Pancreas (tissue), 10 donors: Measurements from ENCODE around the gene NBEAL1. TPM values are rescaled to one million over a fixed set of nuclear protein-coding genes. Genes with fewer than 3 reads are reported as not detected.
A peak's percentile ranks its signal among the peaks of the same experiment; 100 is the strongest.
"Not testable (repeated sequence)": the region's sequence is repeated elsewhere in the genome, so short reads cannot be mapped to it uniquely, and the experiment has no call there.

Source experiments
- ATAC-seq, 4 donors: fragments of 200-7000 bp; cut with Tn5 transposase; one replicate each; pipeline versions ENCODE4 v1.8.0 to v1.9.1; 2020; ENCODE audit warnings: mild to moderate bottlenecking in 4 of 4, moderate library complexity in 4 of 4
- DNase-seq, 6 donors: peaks; one replicate each; pipeline ENCODE4 v3.0.0-alpha.2; 2020
- FAIRE-seq: peaks from 2 replicates; lab custom pipeline; 2012; peaks lifted over from hg19 to GRCh38; lab: Jason Lieb, UNC
- H3K27ac ChIP-seq, 4 donors: fragments of 200-600 bp; sonication (generic); 1 replicate in 3 of 4; 2 replicates in 1 of 4; pipeline versions ENCODE4 v1.5.0 to v1.8.0; 2020
- H3K27me3 ChIP-seq, 4 donors: fragments of 200-600 bp; one replicate each; pipeline ENCODE4 v1.8.0; 2021
- H3K36me3 ChIP-seq, 3 donors: fragments of 200-600 bp; sonication (generic) in 1 of 3; one replicate each; pipeline versions ENCODE4 v1.5.0 to v1.8.0; 2020 to 2021
- H3K4me1 ChIP-seq, 3 donors: fragments of 200-600 bp; one replicate each; pipeline ENCODE4 v1.8.0; 2021
- H3K4me3 ChIP-seq, 4 donors: fragments of 200-600 bp; sonication (generic) in 2 of 4; one replicate each; pipeline versions ENCODE4 v1.5.0 to v1.8.0; 2020 to 2021
- H3K9me3 ChIP-seq, 4 donors: fragments of 200-600 bp; one replicate each; pipeline ENCODE4 v1.8.0; 2021
- CTCF ChIP-seq, 4 donors: fragments of 200-600 bp; sonication (generic) in 3 of 4; IDR thresholded peaks; one replicate each; pipeline versions ENCODE4 v1.5.0 to v1.8.0; 2021; ENCODE audit warnings: antibody characterized with exemption in 4 of 4
- WGBS, 2 donors: extraction: QIAGEN DNeasy Blood & Tissue Kit; methylation state at CpG; one replicate each; pipeline ENCODE4 v1.1.7; 2013; 5-methylcytosine and 5-hydroxymethylcytosine counted together
- intact Hi-C, 3 donors: fragments of 100-400 bp; cut with DNase I; formaldehyde crosslinking; loops; one replicate each; pipeline versions ENCODE4 v1.11.1 to v1.14.2; 2022
- polyA plus RNA-seq, 2 donors: library from polyadenylated mRNA; stranded (reverse); fragments of 200-250 nt; gene quantifications; one replicate each; pipeline ENCODE4 v1.2.3, GENCODE V29; 2013
- total RNA-seq, 6 donors: library from RNA; stranded (reverse); fragmentation: NEBNext Ultra II Directional in 4 of 6; extraction: Animal tissue kit (Norgen Biotek cat#: 25700) in 4 of 6; gene quantifications; one replicate each; pipeline versions ENCODE4 v1.2.1 to v1.2.4, GENCODE V29; 2021 to 2023
- donor health status: healthy with polysubstance abuse.
- donor health status: DM: no; HTN: no; CAD: no; lungs with moderate emphysema.
- donor health status: DM: no; HTN: no; CAD: no.
- donor health status: control.
- donor health status: control.
- donor health status: Bipolar disorder and iron deficiency.
- donor health status: DM: yes; HTN: yes; CAD: no.
- donor health status: DM: no; HTN: no; CAD: no.
- donor health status: DM: no; HTN: no; CAD: no.
- donor health status: DM: yes; HTN: yes; CAD: no.

Gene NBEAL1
- total and polyA plus RNA-seq, 8 donors: 4.0 to 27.2 (median 14.5) TPM

- FAIRE-seq (no peak), ATAC-seq (no peak), DNase-seq (no peak)
- Histone ChIP-seq H3K4me1 (no peaks in the 10 kb centered on the region), H3K27ac (no peak overlapping the region), H3K36me3 (peaks cover 0 to 27% (median 12%) of the 10 kb centered on the region in 3 donors), H3K4me3 (no peak overlapping the region), H3K9me3 (no peaks in the 10 kb centered on the region), H3K27me3 (no peaks in the 10 kb centered on the region)
- intact Hi-C loops: no loop called here
- no peak for TF ChIP-seq CTCF (IDR thresholded peaks at IDR 0.05)
These were observed 89.6 kb downstream of the NBEAL1 start for GRCh38 chr2:203104273-203104672.

- no peak for TF ChIP-seq CTCF (IDR thresholded peaks at IDR 0.05)
- FAIRE-seq: no peak
- no peaks in the 10 kb centered on the region for H3K27me3 ChIP-seq
- H3K36me3 ChIP-seq: peaks cover 0 to 30% (median 6%) of the 10 kb centered on the region in 3 donors
- H3K9me3 ChIP-seq: no peaks in the 10 kb centered on the region
- intact Hi-C loops: no loop called here
- H3K4me3 ChIP-seq: no peak overlapping the region
- ATAC-seq: peak in 3 of 4 donors; percentile 76 to 86 (median 82)
- H3K27ac ChIP-seq: peak overlapping the region in 1 of 4 donors; percentile 26
- no peak for DNase-seq
- H3K4me1 ChIP-seq: no peaks in the 10 kb centered on the region
These were observed 91.3 kb downstream of the NBEAL1 start for GRCh38 chr2:203105996-203106395.

- H3K36me3 ChIP-seq: peaks cover 0 to 23% (median 6%) of the 10 kb centered on the region in 3 donors
- ATAC-seq, H3K4me1 ChIP-seq, H3K27ac ChIP-seq, H3K9me3 ChIP-seq, FAIRE-seq, intact Hi-C loops, H3K4me3 ChIP-seq, DNase-seq, H3K27me3 ChIP-seq: not testable (repeated sequence)
- 67 to 74% methylated on average over 3 to 4 of the region's 4 CpGs for WGBS, 2 donors
These were observed 95.8 kb downstream of the NBEAL1 start for GRCh38 chr2:203110496-203110895.

GRCh38 chr2:203112342-203112741 is 97.7 kb downstream of the NBEAL1 start:
- Histone ChIP-seq H3K4me1 (no peaks in the 10 kb centered on the region), H3K27ac (no peak overlapping the region), H3K36me3 (peaks cover 0 to 23% (median 6%) of the 10 kb centered on the region in 3 donors), H3K27me3 (no peaks in the 10 kb centered on the region), H3K4me3 (no peak overlapping the region), H3K9me3 (no peaks in the 10 kb centered on the region)
- intact Hi-C loops: no loop called here
- no peak for TF ChIP-seq CTCF (IDR thresholded peaks at IDR 0.05)
- DNase-seq (no peak), FAIRE-seq (no peak), ATAC-seq (no peak)
- WGBS, 2 donors: 94 to 96% methylated on average over 2 of the region's 2 CpGs

- H3K4me3 ChIP-seq, H3K9me3 ChIP-seq, H3K27ac ChIP-seq, FAIRE-seq, H3K36me3 ChIP-seq, intact Hi-C loops, ATAC-seq, H3K4me1 ChIP-seq, DNase-seq, H3K27me3 ChIP-seq: not testable (repeated sequence)
- WGBS, 2 donors: 92 to 94% methylated on average over 7 of the region's 7 CpGs
These were observed 100.6 kb downstream of the NBEAL1 start for GRCh38 chr2:203115201-203115700.

GRCh38 chr2:203122317-203122986 is 107.8 kb downstream of the NBEAL1 start:
- intact Hi-C loops: no loop called here
- Histone ChIP-seq H3K9me3 (no peaks in the 10 kb centered on the region), H3K36me3 (peaks cover 0 to 7% (median 0%) of the 10 kb centered on the region in 3 donors), H3K4me1 (peaks cover 0 to 11% (median 8%) of the 10 kb centered on the region in 3 donors), H3K4me3 (no peak overlapping the region), H3K27me3 (no peaks in the 10 kb centered on the region), H3K27ac (peak overlapping the region in 2 of 4 donors; percentile 11 to 33)
- TF ChIP-seq CTCF (IDR thresholded peaks at IDR 0.05): peak in 1 of 4 donors; percentile 7
- peak in 3 of 4 donors; percentile 71 to 80 (median 75) for ATAC-seq
- WGBS, 2 donors: 16 to 23% methylated on average over 1 of the region's 1 CpG
- no peak for FAIRE-seq
- no peak for DNase-seq
